ENCODE data around the gene ZBTB7C. TPM values are rescaled to one million over a fixed set of nuclear protein-coding genes. Genes with fewer than 3 reads are reported as not detected.

ZBTB7C gene
- total and polyA plus RNA-seq, 4 donors: 0.19 to 1.1 (median 0.45) TPM

DNA sequence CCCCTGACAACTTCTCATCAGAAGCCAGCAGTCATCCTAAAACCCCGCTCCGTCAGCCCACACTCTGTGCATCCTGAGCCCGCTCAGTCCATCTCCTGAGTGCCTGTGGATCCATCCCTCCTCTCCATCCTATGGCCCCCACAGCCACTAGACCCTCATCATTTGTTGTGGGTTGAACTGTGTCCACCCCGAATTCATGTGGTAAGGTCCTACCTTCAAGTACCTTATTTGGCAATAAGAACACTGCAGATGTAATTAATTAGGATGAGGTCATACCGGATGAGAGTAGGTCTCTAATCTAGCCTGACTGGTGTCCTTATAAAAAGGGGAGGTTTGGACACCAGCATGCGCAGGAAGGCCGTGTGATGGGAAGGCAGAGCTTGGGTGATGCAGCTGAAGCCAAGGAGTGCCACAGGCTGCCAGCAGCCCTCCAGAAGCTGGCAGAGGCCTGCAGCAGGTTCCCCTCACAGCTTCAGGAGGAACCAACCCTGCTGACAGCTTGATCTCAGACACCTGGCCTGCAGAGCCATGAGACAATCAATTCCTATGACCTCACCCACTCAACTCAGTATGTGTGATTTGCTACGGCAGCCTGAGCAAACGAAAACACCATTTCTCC is 192.4 kb downstream of the ZBTB7C start (continued):
- TF ChIP-seq, protein P1, sequence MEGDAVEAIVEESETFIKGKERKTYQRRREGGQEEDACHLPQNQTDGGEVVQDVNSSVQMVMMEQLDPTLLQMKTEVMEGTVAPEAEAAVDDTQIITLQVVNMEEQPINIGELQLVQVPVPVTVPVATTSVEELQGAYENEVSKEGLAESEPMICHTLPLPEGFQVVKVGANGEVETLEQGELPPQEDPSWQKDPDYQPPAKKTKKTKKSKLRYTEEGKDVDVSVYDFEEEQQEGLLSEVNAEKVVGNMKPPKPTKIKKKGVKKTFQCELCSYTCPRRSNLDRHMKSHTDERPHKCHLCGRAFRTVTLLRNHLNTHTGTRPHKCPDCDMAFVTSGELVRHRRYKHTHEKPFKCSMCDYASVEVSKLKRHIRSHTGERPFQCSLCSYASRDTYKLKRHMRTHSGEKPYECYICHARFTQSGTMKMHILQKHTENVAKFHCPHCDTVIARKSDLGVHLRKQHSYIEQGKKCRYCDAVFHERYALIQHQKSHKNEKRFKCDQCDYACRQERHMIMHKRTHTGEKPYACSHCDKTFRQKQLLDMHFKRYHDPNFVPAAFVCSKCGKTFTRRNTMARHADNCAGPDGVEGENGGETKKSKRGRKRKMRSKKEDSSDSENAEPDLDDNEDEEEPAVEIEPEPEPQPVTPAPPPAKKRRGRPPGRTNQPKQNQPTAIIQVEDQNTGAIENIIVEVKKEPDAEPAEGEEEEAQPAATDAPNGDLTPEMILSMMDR (IDR thresholded peaks at IDR 0.05; ENCODE audit: low read depth, low read length, missing input control): no peak

DNA sequence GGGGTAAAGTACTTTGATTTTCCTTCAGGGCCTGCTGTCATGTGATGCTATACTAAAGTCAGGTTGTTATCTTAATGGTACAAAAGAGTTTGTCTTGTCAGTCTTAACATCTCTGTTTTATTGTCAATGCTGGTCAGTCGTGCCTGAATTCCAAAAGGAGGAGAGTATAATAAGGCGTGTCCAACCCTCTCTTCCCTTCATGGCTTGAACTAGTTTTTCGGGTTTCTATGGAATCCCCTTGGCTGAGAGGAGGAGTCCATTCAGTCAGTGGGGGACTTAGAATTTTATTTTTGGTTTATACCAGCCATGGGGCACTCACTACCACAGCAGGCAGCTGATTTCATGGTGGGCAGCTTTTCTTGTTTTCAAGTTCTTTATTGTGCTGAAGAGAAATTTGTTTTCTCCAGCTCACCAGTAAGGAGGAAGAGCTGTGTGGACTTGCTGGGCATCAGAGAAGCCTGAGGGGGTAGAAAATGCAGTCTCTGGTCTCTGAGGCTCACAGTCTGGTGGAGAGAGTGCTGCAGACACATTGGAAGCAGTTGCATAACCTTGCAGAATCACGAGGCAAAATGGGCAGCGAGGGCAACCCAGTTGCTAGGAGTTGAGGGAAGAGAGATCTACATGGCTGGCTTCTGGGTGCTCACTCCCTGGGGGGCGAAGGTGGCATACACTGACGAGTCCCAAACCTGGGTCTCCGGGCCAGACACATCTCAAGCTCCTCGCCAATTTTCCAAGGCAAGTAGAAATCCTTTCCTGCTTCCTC is 193.1 kb downstream of the ZBTB7C start:
- Histone ChIP-seq H3K36me3 (ENCODE audit: control insufficient read depth in 4 of 4, insufficient read depth in 3 of 4, low read depth in 1 of 4, low read length in 3 of 4) (no peaks in the 10 kb centered on the region), H3K4me1 (ENCODE audit: control insufficient read depth in 4 of 4, insufficient read depth in 4 of 4, low read length in 3 of 4) (no peaks in the 10 kb centered on the region), H3K9ac (ENCODE audit: low read depth in 1 of 2, low read length in 2 of 2) (no peak overlapping the region), H3K9me3 (ENCODE audit: control insufficient read depth in 4 of 4, low read length in 3 of 4) (no peaks in the 10 kb centered on the region), H3K27ac (ENCODE audit: low read depth in 1 of 2, low read length in 2 of 2) (no peak overlapping the region), H3K4me3 (ENCODE audit: low read depth in 1 of 3, low read length in 3 of 3) (no peak overlapping the region), H3K27me3 (ENCODE audit: control insufficient read depth in 4 of 4, insufficient read depth in 4 of 4, low read length in 3 of 4) (no peaks in the 10 kb centered on the region)
- 86% methylated on average over 9 of the region's 9 CpGs for WGBS
- DNase-seq (ENCODE audit: low spot score): no peak
- no peak for TF ChIP-seq RXRA (IDR thresholded peaks at IDR 0.05)
- TF ChIP-seq GABPA (IDR thresholded peaks at IDR 0.05 in 1 of 2, conservative IDR thresholded peaks at IDR 0.05 in 1 of 2): no peak
- no peak for TF ChIP-seq HNF4A (conservative IDR thresholded peaks at IDR 0.05)
- no peak for TF ChIP-seq FOXA1 (IDR thresholded peaks at IDR 0.05)
- TF ChIP-seq, protein P2, sequence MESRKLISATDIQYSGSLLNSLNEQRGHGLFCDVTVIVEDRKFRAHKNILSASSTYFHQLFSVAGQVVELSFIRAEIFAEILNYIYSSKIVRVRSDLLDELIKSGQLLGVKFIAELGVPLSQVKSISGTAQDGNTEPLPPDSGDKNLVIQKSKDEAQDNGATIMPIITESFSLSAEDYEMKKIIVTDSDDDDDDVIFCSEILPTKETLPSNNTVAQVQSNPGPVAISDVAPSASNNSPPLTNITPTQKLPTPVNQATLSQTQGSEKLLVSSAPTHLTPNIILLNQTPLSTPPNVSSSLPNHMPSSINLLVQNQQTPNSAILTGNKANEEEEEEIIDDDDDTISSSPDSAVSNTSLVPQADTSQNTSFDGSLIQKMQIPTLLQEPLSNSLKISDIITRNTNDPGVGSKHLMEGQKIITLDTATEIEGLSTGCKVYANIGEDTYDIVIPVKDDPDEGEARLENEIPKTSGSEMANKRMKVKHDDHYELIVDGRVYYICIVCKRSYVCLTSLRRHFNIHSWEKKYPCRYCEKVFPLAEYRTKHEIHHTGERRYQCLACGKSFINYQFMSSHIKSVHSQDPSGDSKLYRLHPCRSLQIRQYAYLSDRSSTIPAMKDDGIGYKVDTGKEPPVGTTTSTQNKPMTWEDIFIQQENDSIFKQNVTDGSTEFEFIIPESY (IDR thresholded peaks at IDR 0.05): no peak

DNA sequence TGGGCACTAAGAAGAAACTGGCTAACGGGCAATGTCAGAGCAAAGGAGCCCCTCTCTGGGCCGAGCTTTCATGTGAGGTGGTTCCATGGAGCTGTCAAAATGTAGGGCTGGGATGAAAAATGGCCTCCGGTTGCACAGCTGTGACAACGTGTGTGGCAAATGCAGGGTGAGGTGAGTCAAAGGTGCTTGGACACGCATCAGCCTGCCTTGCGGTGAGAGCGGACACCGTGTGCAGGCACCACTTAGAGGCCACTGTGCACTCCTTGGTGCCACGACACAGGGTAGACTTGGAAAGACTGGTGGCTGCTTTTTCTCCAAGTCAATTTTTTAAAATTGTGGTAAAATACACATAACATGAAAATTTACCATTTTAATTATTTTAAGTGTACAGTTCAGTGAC is 195.4 kb downstream of the ZBTB7C start:
- Histone ChIP-seq H3K9ac (ENCODE audit: low read depth in 1 of 2, low read length in 2 of 2) (no peak overlapping the region), H3K9me3 (ENCODE audit: control insufficient read depth in 4 of 4, low read length in 3 of 4) (no peaks in the 10 kb centered on the region), H3K4me3 (ENCODE audit: low read depth in 1 of 3, low read length in 3 of 3) (no peak overlapping the region), H3K36me3 (ENCODE audit: control insufficient read depth in 4 of 4, insufficient read depth in 3 of 4, low read depth in 1 of 4, low read length in 3 of 4) (no peaks in the 10 kb centered on the region), H3K27me3 (ENCODE audit: control insufficient read depth in 4 of 4, insufficient read depth in 4 of 4, low read length in 3 of 4) (no peaks in the 10 kb centered on the region), H3K27ac (ENCODE audit: low read depth in 1 of 2, low read length in 2 of 2) (no peak overlapping the region), H3K4me1 (ENCODE audit: control insufficient read depth in 4 of 4, insufficient read depth in 4 of 4, low read length in 3 of 4) (no peaks in the 10 kb centered on the region)
- WGBS: 96% methylated on average over 9 of the region's 9 CpGs
- TF ChIP-seq TAF1 (conservative IDR thresholded peaks at IDR 0.05): no peak
- no peak for TF ChIP-seq SP1 (IDR thresholded peaks at IDR 0.05)
- no peak for TF ChIP-seq HNF4A (conservative IDR thresholded peaks at IDR 0.05)
- no peak for TF ChIP-seq RXRA (IDR thresholded peaks at IDR 0.05)
- TF ChIP-seq, protein P1 (IDR thresholded peaks at IDR 0.05; ENCODE audit: low read depth, low read length, missing input control): no peak
- no peak for TF ChIP-seq FOXA2 (IDR thresholded peaks at IDR 0.05)
- no peak for TF ChIP-seq GABPA (IDR thresholded peaks at IDR 0.05 in 1 of 2, conservative IDR thresholded peaks at IDR 0.05 in 1 of 2)
- TF ChIP-seq FOXA1 (IDR thresholded peaks at IDR 0.05): no peak
- no peak for DNase-seq (ENCODE audit: low spot score)

Measured in liver (tissue), 9 donors.